Eye (tissue), 1 donor: ENCODE results near the gene MEF2C.
"Not testable (repeated sequence)": the region's sequence is repeated elsewhere in the genome, so short reads cannot be mapped to it uniquely, and the experiment has no call there.

Experiments used
- DNase-seq: peaks from one replicate; pipeline ENCODE4 v3.0.0-alpha.2; 2015

Gene MEF2C

DNA sequence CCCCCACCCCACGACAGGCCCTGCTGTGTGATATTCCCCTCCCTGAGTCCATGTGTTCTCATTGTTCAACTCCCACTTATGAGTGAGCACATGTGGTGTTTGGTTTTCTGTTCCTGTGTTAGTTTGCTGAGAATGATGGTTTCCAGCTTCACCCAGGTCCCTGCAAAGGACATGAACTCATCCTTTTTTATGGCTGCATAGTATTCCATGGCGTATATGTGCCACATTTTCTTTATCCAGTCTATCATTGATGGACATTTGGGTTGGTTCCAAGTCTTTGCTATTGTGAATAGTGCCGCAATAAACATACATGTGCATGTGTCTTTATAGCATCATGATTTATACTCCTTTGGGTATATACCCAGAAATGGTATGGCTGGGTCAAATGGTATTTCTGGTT lies 89.2 kb downstream of the MEF2C start:
- not testable (repeated sequence) for DNase-seq

DNA sequence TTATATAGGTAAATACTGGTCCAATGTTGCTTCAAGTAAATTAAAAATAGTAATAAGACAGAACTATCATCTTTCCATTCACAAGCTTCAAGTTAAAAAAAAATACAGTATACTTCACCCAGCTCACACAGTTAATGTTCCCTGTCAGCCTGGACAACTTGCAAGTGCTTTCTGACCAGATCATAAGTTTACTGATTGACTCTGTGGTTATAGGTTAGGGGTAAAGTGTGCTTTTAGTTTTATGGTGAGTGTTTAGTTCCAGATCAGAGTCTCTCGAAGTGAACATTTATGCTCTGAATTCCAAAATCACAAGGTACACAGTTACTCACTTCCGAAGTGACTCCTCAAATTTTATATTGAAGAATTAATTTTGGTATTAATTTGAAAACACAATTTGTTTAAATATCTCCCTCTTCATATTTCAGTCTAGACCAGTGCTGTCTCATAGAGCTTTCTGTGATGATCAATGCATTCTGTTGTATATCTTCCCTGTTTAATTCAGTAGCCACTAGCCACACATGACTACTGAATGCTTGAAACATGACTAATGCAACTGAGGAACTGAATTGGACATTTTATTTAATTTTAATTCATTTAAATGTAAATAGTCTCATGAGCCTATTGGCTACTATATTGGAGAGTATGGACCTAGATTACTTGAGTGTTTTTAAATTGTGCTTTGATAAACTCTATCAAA lies 90.7 kb downstream of the MEF2C start:
- DNase-seq: no peak

DNA sequence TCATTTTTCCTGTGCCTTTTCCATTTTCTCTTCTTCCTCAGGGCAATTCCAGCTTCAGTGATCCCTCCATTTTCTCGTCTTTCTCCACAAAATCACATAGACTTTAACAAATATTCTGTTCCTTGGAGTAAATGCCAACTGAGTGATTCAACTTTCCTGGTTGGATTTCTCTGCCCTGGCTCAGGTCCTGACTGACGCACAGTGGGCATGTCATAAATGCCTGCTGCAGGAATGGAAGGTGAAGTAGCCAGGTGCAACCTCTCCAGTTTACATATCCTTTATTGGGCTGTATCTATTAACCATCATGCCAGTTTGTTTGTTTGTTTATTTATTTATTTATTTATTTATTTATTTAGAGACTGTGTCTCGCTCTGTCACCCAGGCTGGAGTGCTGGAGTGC lies 95.1 kb downstream of the MEF2C start:
- DNase-seq: no peak

DNA sequence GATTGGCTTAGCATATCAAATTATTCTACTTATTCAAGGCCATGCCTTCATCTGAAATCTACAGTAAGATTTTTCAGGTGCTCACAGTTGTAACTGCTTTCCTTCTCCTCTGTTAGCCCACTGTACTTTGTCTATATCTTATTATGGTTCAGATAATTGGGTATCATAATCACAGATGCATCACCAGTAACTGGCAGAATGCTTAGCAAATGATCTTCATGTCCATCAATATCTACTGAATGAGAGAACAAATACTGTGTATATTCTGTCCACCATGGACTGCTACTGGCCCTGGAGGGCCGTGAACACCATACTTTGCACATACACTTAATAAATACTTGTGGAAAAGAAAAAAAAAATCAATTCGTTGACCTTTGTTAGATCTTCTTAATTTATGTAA lies 96.2 kb downstream of the MEF2C start:
- DNase-seq: no peak

DNA sequence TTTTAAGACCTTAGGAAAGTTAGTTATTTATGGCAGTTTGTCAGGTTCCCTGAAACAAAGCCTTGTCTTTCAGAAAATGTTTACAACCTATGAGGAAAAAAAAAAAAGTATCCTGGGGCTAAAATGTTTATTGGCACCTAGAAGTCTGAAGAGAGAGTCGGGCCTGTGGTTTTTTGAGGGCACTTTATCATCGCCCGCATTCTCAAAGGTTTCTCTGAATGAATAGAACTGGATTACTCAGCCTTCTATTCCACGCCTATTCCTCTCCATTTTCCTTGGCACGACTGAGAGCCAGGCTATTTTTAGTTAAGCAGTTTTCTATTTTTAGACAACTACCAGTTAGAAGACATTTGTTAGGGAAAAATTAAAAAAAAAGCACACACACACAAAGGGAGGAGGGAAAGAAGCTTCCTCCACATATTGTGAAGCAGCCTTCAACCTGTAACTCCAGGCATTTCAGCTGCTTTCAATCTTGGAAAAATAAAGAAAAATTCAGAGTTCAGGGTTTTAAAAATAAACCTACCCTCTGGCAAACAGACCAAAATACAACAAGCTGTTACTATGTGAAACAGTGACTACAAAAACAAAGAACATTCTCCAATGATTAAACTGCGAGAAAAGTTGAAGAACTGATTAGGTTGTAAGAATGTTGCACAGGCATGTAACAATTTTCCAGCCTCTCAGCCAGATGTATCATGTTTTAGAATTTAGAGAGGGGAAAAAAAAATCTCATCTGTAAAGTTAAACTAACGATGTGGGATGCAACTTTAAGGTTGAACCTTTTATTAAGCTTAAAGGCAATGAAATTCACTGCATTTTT lies 97.0 kb downstream of the MEF2C start:
- peak; percentile 71 for DNase-seq

DNA sequence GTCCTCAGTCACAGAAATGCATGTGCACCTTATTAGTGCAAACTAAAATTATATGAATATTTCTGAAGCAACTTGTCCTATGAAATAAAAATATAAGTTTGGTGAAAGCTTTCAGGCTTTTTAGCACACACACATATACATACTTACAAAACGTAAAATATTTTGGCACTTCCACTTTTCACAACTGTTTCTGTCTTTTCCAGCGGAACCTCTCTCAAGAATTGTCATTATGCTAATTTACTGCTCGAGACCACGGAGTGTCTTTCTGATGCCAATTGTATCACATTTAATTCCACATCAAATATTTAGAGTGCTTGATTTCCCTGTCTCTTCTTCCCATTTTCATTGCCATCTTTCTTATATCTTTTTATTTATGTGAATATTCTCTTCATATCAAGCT lies 100.4 kb downstream of the MEF2C start:
- DNase-seq: no peak

DNA sequence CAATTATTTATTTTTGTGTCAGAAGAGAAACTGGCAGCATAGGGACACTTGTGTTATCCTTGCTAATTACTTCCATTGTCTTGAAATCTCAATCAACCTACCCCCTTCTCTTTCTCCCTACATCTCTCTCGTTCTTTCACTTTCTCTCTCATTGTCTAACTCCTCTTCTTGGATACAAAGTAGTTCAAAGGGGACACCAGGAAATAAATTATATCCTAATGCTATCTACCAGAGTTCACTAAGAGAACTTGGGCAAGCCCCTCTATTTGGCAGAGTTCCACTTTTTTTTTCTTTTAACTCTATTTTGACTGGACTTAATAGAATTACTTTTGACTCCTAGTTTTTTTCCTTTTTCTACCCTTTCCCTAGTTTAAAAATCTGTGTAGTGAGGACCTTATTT lies 102.2 kb downstream of the MEF2C start:
- no peak for DNase-seq

DNA sequence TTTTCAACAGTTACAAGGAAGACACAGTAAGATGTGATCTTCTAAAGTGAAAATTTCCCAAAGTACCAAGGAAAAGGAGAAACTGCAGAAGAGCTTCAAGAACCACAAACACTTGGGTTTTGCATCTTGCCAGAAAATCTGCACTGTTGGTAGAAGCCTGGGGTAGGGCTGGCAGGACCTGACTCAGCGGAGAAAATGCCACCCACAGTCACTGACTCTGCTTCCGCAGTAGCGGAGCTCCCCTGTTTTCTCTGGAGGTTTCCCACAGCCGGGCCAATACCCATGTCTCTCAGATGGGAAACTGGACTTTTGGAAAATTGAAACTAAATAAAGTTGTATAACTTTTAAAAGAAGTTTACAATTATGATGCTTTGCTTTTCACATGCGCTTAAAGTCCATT lies 104.2 kb downstream of the MEF2C start:
- no peak for DNase-seq

DNA sequence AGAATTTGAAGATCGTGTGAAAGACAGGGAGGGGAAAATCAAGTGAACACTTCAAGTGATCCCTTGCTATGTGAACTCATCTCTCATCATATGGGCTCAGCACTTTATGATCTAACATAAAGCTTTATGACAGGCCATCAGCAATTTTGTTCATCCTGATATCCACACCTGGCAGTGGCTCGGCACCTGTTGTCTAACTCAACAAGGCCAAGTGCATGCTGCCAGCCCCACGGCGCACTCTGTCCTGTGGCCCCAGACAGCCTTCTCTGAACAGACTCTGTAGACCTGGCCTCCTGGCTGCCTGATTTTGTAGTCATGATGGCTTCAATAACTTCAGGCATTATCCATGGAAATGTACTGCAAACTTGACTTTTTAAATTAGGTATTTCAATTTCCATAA lies 106.3 kb downstream of the MEF2C start:
- no peak for DNase-seq

DNA sequence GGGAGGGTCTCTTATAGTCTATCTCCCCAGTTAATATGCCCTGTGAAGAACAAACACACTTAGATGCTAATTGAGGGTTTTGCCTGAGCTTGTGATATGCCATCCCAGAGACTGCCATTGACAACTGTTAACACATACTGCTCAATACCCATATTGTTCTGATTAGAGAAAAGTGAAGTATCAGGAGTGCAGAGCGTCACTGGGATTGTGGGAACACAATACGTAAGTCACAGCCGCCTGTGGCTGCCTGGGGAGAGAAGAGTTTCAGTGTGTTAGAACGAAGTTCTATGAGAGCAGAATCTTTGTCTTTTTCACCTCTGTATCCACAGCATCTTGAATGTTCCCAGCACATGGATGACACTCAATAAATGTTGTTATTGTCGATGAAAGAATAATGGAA lies 110.2 kb downstream of the MEF2C start:
- no peak for DNase-seq

DNA sequence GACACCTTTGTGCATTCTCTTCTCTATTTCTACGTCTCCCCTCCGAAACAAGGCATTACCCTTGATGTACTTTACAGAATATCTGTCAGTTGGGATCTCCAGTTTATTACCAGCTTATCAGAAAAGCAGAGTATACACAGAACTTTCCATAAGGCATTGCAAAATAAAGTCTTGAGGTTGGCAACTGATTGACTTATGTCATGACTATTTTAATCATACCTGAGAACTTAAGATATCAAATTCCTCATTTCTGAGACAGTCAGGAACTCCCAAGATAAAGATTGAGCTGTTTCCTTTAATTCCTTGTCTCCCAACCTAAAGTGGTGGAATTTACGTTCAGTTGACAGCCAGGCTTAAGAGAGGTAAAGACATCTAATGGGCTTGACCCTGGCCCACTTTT lies 110.9 kb downstream of the MEF2C start:
- DNase-seq: no peak

DNA sequence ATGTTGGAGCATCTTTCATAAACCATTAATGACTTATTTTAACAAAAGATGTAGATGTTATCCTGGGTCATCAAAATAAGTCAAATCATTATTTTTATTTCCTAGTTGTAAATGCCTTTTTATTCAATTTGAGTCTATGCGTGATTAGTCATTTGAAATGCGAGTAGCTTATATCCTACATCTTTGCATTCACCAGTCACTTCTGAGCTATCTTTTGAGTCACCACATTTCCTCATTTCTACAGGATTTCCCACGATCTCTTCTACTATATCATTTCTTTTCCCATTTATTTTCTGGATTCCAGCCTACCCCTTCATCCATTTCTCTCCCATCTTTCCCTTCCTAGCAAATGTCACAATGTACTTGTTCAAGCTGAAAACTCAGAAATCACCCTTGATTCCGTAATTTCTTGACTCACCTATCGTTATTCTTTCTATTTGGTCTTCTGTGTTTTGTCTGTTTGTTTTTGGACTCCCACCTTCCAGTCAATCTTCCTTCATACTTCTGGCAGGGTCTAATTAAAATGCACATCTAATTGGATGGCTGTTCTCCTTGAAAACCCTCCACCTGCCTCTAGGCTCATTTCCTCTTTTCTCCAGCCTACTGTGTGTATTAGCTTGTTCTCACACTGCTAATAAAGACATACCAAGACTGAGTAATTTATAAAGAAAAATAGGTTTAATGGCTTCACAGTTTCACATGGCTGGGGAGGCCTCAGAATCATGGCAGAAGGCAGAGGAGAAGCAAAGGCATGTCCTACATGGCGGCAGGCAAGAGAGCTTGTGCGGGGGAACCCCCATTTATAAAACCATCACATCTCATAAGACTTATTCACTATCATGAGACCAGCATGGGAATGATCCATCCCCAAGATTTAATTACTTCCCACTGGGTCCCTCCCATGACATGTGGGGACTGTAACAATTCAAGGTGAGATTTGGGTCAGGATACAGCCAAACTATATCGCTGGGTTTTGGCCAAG lies 112.4 kb downstream of the MEF2C start:
- DNase-seq: no peak

DNA sequence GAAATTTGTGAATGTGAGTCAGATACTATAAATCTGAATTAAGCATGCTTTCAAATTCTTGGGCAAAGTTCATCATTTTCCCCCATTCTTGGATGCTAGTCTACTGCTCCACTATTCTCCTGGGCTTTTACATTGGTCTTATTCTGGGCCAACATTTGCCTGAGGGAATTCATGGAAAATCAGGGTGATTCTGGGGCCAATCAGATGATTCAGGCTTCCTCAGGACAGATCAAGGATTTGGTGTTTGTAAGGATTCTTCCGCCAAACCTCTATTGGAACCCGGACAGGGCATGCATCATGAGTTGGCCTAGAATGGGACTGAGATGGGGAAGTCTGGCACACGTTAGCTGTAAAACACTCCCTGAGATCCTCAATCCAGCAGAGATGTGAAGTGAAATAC lies 113.8 kb downstream of the MEF2C start:
- DNase-seq: no peak

DNA sequence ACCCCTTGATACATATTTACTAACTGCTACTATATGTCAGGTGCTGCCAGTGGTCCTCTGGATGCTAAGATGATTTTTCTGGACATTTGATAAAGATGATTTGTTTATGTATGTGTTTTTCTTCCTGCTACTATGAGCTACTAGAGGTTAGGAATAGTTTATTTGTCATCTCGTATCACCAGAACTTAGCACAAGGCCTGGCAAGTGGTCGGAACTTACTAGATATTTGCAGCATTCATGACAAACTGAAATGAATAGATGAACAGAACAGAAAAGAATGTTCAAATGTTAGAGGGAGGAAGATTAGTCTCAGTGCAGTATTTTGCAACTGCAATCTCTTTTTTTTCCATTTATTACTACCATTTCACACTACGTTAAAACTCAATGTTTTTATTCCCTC lies 114.6 kb downstream of the MEF2C start:
- no peak for DNase-seq

DNA sequence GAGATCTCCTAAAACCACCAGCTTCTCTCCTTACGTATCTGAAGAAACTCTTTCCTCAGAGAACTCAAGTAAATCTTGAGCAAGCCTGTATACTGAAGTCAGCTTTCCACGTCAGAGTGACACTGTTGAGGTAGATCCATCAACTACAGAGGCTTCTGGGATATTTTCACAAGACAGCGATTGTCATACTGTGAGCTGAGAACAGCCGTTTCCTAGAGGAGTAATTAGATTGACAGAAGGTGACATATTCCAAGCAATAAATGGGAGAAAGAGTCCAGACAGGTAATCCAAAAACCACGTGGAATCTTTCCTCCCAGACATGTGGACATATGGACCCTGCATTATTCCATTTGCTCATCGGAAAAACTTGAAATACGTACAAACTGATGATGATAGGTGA lies 117.2 kb downstream of the MEF2C start:
- no peak for DNase-seq

DNA sequence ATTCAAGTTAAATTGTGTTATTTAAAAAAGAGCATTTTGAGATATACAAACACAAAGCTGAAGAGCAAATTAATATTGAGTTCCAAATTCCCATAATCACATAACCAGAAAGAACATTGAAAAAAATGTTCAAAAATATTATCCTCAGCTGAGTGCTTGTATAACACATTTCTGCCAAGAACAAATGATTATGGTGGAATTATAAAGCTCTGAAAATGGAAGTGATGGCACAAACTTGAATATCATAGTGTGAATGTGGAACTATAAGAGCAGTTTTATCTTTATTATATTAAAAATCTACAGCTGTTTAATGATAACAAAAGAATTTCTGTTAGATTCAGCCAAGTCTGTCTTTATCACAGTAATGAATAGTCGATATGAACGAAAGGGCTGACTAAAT lies 117.8 kb downstream of the MEF2C start:
- DNase-seq: no peak

DNA sequence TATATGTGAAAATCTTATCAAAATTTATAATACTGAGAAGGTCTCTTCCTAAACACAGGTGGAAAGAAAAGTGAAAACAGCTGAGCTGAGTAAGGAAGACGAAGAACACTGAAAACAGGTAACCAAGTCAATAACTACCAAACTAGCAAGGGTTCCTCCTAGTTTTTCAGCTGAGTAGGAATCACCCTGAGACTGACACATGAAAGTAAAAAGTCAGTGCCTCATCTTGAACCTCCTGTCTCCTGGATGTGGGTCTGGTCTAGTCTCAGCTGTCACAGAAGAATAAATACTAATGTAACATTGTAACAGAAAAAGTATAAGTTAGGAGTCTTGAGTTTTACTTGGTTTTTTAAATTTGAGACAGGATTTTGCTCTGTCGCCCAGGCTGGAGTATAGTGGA lies 121.0 kb downstream of the MEF2C start:
- DNase-seq: no peak

DNA sequence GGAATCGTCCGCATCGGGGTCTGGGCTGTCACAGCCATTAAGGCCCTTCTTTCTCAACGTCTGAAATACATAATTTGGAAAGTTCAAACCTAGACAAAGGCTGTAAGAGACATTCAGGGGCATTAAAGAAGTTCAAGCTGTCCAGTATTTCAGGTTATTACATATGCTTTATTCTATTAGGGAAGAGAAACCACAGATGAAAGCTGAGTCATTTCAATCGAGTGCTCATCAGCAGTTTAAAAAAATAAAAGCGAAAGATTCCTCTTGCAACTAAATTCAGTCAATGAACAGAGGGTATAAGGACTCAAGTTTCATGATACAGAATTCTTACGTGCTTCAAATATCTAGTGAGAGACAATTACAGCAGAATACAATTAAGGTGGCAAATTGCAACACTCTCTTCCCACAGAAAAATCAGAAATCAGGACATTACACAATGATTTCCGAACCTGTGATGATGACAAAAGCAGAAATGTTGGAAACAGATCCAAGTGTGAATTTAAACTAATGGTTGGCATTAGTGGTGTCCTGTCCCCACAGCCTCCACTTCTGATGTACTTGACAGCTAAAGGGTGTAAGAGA lies 121.6 kb downstream of the MEF2C start:
- no peak for DNase-seq

DNA sequence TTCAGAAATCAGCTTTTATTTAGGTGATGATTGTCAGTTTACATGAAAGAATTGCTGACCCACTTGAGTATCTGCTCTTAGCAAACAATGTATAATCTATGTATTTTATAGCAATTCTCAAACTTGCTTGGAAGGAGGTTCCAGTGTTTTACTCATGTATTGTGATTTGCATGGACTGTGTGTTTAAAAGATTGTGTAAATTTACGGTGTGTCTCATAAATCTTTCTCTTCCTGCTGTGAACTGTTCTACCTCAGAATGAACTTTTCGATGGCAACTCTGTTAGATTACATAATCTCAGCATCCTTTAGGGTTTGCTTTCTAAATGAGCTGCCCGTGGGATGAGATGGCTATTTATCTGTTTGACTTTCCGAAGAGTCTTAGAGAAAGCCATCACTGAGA lies 122.5 kb downstream of the MEF2C start:
- DNase-seq: no peak

DNA sequence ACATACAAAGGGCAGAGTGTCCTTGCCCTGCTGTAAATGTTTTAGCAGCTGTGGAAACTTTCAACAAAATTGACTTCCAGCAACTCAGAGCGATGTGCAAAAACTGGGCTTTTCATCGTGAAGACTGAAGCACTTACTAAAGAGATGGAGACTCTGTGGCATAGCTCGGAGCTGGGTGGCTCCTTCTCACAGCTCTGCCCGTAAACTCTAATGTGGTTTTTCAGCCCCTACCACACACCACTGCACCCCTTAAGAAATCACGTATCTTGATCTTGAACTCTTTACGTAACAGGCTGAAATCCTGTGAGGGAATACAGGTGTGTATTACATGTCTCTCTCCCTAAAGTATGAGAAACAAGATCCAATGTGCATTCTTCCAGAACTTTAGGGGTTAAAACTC lies 124.4 kb downstream of the MEF2C start:
- DNase-seq: no peak

DNA sequence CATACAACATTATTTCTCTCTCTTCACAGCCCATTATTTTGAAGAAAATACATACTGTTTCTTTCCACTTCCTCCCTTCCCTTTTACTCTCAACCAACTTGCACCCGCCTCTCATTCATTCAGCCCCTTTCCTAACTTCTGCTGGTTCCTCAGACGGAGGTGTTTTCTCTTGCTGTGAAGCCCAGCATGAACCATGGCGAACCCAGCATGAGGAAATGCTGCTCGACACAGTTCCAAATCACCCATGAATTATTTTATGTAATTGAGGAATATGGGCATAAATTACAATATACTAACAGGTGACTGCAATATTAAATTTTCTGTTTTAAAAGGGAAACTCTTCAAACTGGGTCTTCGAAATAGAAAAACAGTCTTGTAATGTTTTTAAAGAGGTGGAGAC lies 124.8 kb downstream of the MEF2C start:
- no peak for DNase-seq

DNA sequence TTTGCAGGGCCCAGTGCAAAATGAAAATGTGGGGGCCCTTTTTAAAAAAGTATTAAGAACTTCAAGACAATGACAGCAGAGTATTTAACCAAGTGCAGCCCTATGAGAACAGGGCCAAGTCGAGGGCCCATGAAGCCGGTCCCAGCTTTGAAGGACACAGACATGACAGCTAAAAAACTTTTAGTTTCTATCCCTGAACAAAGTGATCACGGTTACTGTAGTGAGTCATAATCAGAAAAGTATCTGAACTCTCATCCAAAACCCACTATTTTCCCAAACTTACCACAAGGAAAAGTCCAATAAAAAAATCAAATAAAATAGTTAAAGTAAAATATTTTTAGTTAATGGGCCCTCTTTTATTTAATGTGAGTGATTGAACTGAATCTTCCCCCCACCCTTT lies 126.0 kb downstream of the MEF2C start:
- DNase-seq: no peak

DNA sequence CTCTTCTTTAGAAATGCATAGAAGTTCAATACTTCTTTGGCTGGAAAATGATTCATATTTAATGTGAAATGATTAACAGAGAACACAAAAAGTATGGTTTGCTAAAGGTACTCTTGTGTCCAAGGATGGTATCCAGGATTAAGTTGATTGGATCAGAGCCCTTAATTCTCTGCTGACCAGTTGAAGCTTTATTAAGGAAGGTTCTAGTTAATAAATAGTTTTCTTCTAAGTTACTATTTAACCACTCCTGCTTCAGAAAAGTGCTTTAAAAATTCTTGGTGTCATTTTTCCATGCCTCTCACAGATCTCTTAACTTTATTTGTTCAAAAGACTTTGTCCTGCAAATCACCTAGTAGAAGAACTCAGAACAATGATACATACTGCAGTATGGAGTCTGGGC lies 134.3 kb downstream of the MEF2C start:
- DNase-seq: no peak
